ENCODE data around the gene RNPEPL1. TPM values are rescaled to one million over a fixed set of nuclear protein-coding genes. Genes with fewer than 3 reads are reported as not detected.
A peak's percentile ranks its signal among the peaks of the same experiment; 100 is the strongest.

The RNPEPL1 gene
- total RNA-seq, 1 experiment from 2014 or later: 88.2 TPM

- TF ChIP-seq REST (IDR thresholded peaks at IDR 0.05; ENCODE audit: insufficient read depth in 1 of 2, low read depth in 2 of 2, low read length in 1 of 2) (no peak), SIN3A (IDR thresholded peaks at IDR 0.05; ENCODE audit: borderline replicate concordance, insufficient read depth, low read depth, low read length) (no peak), CTCF (IDR thresholded peaks at IDR 0.05) (no peak), TCF7L2 (IDR thresholded peaks at IDR 0.05; ENCODE audit: low read depth, low read length) (no peak), POLR2AphosphoS5 (IDR thresholded peaks at IDR 0.05; ENCODE audit: low read depth, low read length) (no peak)
- in situ Hi-C loops (cut with HindIII; ENCODE audit: low pct_unique_long_range_greater_than_20kb, low sequenced_read_pairs): no loop called here
- ATAC-seq (no peak), DNase-seq (ENCODE audit: low read depth, low spot score) (no peak)
- H3K27me3 ChIP-seq (ENCODE audit: control insufficient read depth, insufficient read depth, low read length): no peaks in the 10 kb centered on the region
- peak overlapping the region; percentile 91 for H3K27ac ChIP-seq (ENCODE audit: low read length)
- peaks cover 32% of the 10 kb centered on the region for H3K4me1 ChIP-seq (ENCODE audit: control insufficient read depth, insufficient read depth, low read length)
- H3K4me3 ChIP-seq (ENCODE audit: low read depth in 2 of 2, low read length in 2 of 2): peak overlapping the region; percentile 74 to 84
- no peaks in the 10 kb centered on the region for H3K9me3 ChIP-seq (ENCODE audit: control insufficient read depth, insufficient read depth, low read depth, low read length)
- ChIA-PET CTCF (no interaction called here), POLR2A (no interaction called here)
- BruUV-seq (replicated peaks): no TSS peak
- peaks cover 4% of the 10 kb centered on the region for H3K36me3 ChIP-seq (ENCODE audit: control insufficient read depth, insufficient read depth, low read length)
- intact Hi-C loops (cut with micrococcal nuclease; ENCODE audit: unreplicated experiment): loop anchor here (5.0 kb wide), 1 partner anchor 47 kb away; no protein-coding TSS in a partner anchor
These were observed 9.0 kb upstream of the RNPEPL1 start for GRCh38 chr2:240559286-240559685.

GRCh38 chr2:240560084-240560479 lies 8.2 kb upstream of the RNPEPL1 start, which contains the start of gene DUSP28:
DUSP28 (plus strand) TSS chr2:240560357; CDS start chr2:240560685, 328 bp downstream.
- BruUV-seq (replicated peaks): no TSS peak
- POLR2A ChIA-PET: no interaction called here

More at GRCh38 chr2:240560084-240560479, 8.2 kb upstream of the RNPEPL1 start, which contains the start of gene DUSP28:
- peaks cover 35% of the 10 kb centered on the region for H3K4me1 ChIP-seq (ENCODE audit: control insufficient read depth, insufficient read depth, low read length)
- in situ Hi-C loops (cut with HindIII; ENCODE audit: low pct_unique_long_range_greater_than_20kb, low sequenced_read_pairs) (no loop called here), intact Hi-C loops (cut with micrococcal nuclease; ENCODE audit: unreplicated experiment) (no loop called here)
- H3K27ac ChIP-seq (ENCODE audit: low read length): peak within 1 kb of the TSS; percentile 92
- no peaks in the 10 kb centered on the region for H3K27me3 ChIP-seq (ENCODE audit: control insufficient read depth, insufficient read depth, low read length)
- no peaks in the 10 kb centered on the region for H3K9me3 ChIP-seq (ENCODE audit: control insufficient read depth, insufficient read depth, low read depth, low read length)
- no peak for TF ChIP-seq REST (IDR thresholded peaks at IDR 0.05; ENCODE audit: insufficient read depth in 1 of 2, low read depth in 2 of 2, low read length in 1 of 2)
- 0 out of 2 replicates have a peak, but pooled peaks have one; percentile 77 for TF ChIP-seq SIN3A (IDR thresholded peaks at IDR 0.05; ENCODE audit: borderline replicate concordance, insufficient read depth, low read depth, low read length)
- peak; percentile 92 for TF ChIP-seq POLR2AphosphoS5 (IDR thresholded peaks at IDR 0.05; ENCODE audit: low read depth, low read length)
- peak within 1 kb of the TSS; percentile 74 to 84 for H3K4me3 ChIP-seq (ENCODE audit: low read depth in 2 of 2, low read length in 2 of 2)
- peaks cover 4% of the 10 kb centered on the region for H3K36me3 ChIP-seq (ENCODE audit: control insufficient read depth, insufficient read depth, low read length)
- CTCF ChIA-PET: no interaction called here
- no peak for DNase-seq (ENCODE audit: low read depth, low spot score)
- peak; percentile 82 for ATAC-seq
